SK-N-MC (cell line): Measurements from ENCODE around the gene RAC3.

ENCODE experiments used
- EZH2 ChIP-seq: fragments of 200-600 bp; sonication (generic); IDR thresholded peaks from one replicate; pipeline ENCODE4 v1.6.1; 2017; ENCODE audit warnings: antibody characterized with exemption
- FOXP2 ChIP-seq: optimal IDR thresholded peaks from 2 replicates; pipeline ENCODE3; 2011; ENCODE audit warnings: mild to moderate bottlenecking, moderate library complexity; ENCODE audit not compliant: insufficient read depth; ENCODE audit errors: extremely low read length, control extremely low read depth
- POLR2AphosphoS5 ChIP-seq: IDR thresholded peaks from 2 replicates; pipeline ENCODE4 v1.6.1; 2012; ENCODE audit warnings: mild to moderate bottlenecking, low read depth, low read length, borderline replicate concordance

GRCh38 chr17:82051776-82052637, 20.5 kb downstream of the RAC3 start, which contains the start of the genes GPS1 and RFNG:
- no peak for TF ChIP-seq EZH2
- TF ChIP-seq POLR2AphosphoS5: peak; percentile 64
- no peak for TF ChIP-seq FOXP2
